Left lobe of liver (tissue), 2 donors: ENCODE data around the gene TWIST1. TPM values are rescaled to one million over a fixed set of nuclear protein-coding genes. Genes with fewer than 3 reads are reported as not detected.

Source experiments
- ATAC-seq: fragments of 200-7000 bp; cut with Tn5 transposase; one replicate; pipeline ENCODE4 v1.9.1; 2020; ENCODE audit warnings: mild to moderate bottlenecking, moderate library complexity
- DNase-seq: peaks from one replicate; pipeline ENCODE4 v3.0.0-alpha.2; 2020; ENCODE audit warnings: low spot score
- total RNA-seq: library from RNA; stranded (reverse); gene quantifications from one replicate; pipeline ENCODE4 v1.2.1, GENCODE V29; 2021
- donor health status: DM: no; HTN: no; CAD: no; lungs with moderate emphysema.
- donor health status: DM: no; HTN: yes; CAD: no.

Gene TWIST1
- total RNA-seq, 1 donor from 2014 or later: not detected

GRCh38 chr7:19097165-19098055 lies 20.0 kb downstream of the TWIST1 start:
- DNase-seq (no peak), ATAC-seq (no peak)

DNA sequence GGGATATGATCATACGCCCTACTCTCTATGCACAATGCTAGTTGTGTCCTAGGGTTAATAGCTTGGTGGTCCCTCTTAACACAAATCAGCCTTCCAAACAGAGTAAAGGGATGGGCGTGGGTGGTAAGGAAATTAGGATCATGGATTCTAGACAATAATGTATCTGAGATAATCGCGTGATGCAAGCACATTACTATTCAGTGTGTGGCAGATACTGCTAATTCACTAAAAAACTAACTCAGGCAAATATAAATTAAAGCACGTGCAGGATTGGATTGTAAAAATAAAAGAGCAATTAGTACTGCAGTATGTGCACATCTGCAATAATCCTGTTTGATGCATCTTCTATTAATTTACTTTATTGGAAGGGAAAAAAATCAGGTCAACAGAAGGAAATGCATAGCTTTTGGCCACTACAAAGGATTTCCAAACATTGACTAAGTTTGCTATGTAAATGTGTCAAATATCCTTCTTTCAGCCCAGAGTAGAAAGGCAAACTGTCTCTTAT lies 22.0 kb downstream of the TWIST1 start:
- no peak for ATAC-seq
- DNase-seq: no peak

DNA sequence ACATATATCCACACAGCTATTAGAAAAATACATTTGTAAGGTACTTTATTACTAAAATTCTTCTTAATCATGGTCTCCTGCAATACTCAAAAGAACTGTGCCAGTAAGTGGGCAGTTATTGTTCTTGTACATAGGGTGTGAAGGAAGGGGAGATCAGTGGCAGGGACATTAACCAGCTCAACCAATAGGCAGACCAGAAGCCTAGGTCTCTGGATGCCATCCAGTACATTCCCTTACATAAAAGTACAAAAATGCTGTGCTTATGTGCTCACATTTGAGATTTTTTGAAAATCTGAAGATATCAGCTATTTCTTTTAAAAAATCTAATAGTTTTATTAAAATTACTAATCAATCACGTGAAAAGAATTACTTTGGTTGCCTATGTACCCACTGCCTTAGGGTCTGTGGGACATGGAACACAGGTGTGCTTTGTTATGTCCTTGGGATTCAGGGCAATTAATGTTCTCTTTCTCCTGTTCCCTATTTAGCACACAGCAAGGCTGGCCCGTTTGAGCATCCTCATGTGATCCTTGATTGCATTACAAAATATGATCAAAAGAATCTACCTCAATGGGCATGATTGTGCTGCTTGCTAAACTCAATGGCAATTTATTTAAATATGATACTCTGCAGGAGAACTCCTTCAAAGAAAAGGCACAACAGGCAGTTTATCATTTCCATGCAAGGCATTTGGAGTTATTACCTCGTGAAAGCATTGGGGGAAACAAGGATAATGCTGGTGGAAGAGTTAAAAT lies 22.7 kb downstream of the TWIST1 start:
- DNase-seq (no peak), ATAC-seq (no peak)

DNA sequence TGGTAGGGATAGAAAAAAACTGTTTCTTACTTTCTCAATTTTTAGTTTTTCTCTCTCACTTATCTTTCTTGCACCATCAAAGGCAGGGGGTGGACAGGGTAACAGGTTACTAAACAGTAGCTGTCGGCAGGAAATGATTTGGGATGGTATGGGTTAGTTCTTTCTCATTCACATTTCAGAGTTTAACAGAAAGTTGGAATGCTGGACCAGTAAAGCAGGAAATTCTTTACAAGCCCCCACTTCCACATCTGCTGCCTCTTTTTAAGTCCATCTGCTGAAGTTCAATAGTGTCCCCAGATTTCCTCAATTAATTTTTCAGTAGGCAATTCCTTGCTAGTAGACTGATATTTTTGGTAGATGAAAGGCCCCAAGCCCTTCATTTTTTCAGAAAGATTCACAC lies 23.3 kb downstream of the TWIST1 start:
- DNase-seq (no peak), ATAC-seq (no peak)

DNA sequence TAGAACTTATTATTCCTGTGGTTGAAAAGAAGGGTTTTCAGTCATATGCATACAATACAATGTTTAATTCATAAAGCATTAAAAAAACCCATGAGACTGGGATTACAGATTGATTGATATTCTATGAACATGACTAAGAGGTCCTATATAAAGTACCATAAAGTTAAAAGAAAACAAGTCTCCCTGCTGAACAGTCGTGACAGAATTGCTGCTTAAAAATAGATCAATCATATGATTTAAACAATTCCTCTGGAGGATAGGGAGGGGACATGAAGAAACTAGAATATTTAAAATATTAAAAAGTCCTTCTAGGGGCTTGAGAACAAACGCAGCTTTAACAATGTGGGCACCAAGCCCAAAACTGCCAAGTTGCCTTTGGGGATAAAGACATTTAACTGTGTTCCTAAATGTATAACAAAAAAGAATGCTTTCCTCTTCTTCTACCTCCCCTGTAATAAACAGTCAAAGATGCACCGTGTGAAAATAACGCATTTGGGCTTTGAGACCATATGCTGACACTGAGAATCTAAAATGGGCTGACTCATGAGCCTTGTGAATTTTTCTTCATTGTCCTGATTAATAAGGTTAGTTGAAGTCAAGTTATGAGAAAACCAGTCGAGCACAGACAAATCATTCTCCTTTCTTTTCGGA lies 25.8 kb downstream of the TWIST1 start:
- ATAC-seq (no peak), DNase-seq (no peak)

- ATAC-seq (no peak), DNase-seq (no peak)
Observed at GRCh38 chr7:19090526-19090925, 26.9 kb downstream of the TWIST1 start.

GRCh38 chr7:19089797-19090196 lies 27.6 kb downstream of the TWIST1 start:
- ATAC-seq (no peak), DNase-seq (no peak)

DNA sequence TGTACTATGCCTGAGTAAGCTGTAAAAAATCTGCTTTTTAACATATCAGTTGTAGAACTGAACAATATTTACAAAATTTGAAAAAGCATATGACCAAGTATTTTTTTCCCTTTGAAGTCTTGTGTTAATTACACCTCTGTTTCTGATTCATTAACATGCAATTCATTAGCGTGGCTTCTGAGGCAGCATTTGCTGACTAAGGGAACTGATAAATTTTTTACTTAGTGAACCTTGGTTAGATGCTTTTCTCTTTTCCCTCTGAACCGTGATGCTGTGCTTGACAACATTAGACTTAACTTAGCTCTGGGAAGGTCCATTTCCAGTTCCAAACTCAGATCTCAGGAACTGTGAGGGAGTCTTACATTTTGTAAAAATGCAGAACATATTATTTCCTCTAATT lies 28.1 kb downstream of the TWIST1 start:
- ATAC-seq (no peak), DNase-seq (no peak)

DNA sequence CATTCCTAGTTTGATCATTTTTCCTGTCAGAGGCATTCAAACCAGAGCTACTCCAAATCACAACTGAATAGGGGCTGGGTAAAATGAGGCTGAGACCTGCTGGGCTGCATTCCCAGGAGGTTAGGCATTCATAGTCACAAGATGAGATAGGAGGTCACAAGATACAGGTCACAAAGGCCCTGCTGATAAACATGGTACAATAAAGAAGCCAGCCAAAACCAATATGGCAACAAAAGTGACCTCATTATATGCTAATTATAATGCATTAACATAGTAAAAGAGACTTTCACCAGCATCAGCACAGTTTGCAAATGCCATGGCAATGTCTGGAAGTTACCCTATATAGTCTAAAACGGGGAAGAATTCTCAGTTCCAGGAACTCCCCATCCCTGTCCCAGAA lies 37.3 kb downstream of the TWIST1 start:
- no peak for DNase-seq
- ATAC-seq: no peak

- ATAC-seq: no peak
Observed at GRCh38 chr7:19079066-19079465, 38.4 kb downstream of the TWIST1 start.

GRCh38 chr7:19069842-19070241 lies 47.6 kb downstream of the TWIST1 start:
- DNase-seq (no peak), ATAC-seq (no peak)

More at GRCh38 chr7:19079066-19079465, 38.4 kb downstream of the TWIST1 start:
- DNase-seq: no peak

DNA sequence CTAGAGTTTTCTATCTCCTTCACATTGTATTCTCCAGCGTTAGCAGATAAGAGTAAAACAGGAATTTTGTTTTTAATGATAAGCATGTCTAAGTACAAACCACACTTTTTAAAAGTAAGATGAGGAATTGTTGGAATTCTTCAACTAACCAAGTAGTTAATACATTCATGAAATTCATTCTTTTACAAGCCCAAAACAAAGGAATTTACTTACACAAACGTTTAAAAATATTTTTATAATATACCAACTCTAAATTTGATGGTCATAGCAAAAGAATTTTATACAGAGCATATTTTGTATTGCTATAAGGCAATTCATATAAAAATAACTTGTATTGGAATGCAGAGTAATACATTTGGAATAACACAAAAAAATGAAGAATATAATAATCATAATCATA lies 51.3 kb downstream of the TWIST1 start:
- DNase-seq (no peak), ATAC-seq (no peak)

Other genes starting within 250 kb of the TWIST1 start
- gene FERD3L, start 27.8 kb upstream of the TWIST1 start, total RNA-seq: not detected